Fibroblast of lung (primary cell): ENCODE results near the gene ABCB11.

ENCODE experiments used
- CTCF ChIP-seq, 2 donors: IDR thresholded peaks in 1 of 2; conservative IDR thresholded peaks in 1 of 2; 1 replicate in 1 of 2; 2 replicates in 1 of 2; pipeline ENCODE4 v1.5.1; 2011 to 2012; ENCODE audit warnings: low read length in 2 of 2, control low read depth in 1 of 2, inconsistent platforms in 1 of 2, low read depth in 1 of 2, mild to moderate bottlenecking in 1 of 2
- EZH2 ChIP-seq: IDR thresholded peaks from 2 replicates; pipeline ENCODE4 v1.5.1; 2012; ENCODE audit warnings: low read length, control low read depth, mild to moderate bottlenecking; ENCODE audit errors: missing control alignments

GRCh38 chr2:168944065-168944464 lies 87.1 kb downstream of the ABCB11 start:
- TF ChIP-seq CTCF (conservative IDR thresholded peaks at IDR 0.05 in 1 of 2, IDR thresholded peaks at IDR 0.05 in 1 of 2; ENCODE audit: low read depth in 1 of 2, low read length in 2 of 2): no peak
- no peak for TF ChIP-seq EZH2
